H1 (cell line): ENCODE measurements around the gene MPP4. TPM values are rescaled to one million over a fixed set of nuclear protein-coding genes. Genes with fewer than 3 reads are reported as not detected.

Experiments
- CTCF ChIA-PET: fragments of 300-600 bp; sonication (Branson Sonifier 250); formaldehyde crosslinking; loops from one replicate; lab custom pipeline; 2021; ENCODE audit not compliant: partially characterized antibody; lab: Charles Lee
- POLR2A ChIA-PET: fragments of 300-600 bp; sonication (Branson Sonifier 250); formaldehyde crosslinking; loops from one replicate; lab custom pipeline; 2021; ENCODE audit warnings: inconsistent platforms; ENCODE audit not compliant: partially characterized antibody; lab: Charles Lee
- DNase-seq, 2 experiments: peaks; one replicate each; pipeline versions ENCODE4 v3.0.0 to v3.0.0-alpha.2; 2010 to 2022; ENCODE audit warnings: low spot score in 2 of 2, low read depth in 1 of 2, mixed read lengths in 1 of 2
- FAIRE-seq: peaks from 2 replicates; lab custom pipeline; 2011; peaks lifted over from hg19 to GRCh38; lab: Jason Lieb, UNC
- H2AFZ ChIP-seq: 2 replicates; pipeline ENCODE4 v1.8.1; 2012; ENCODE audit warnings: low read length, inconsistent platforms
- H2AK5ac ChIP-seq: 2 replicates; pipeline ENCODE4 v1.6.1; 2013; ENCODE audit warnings: low read depth, low read length
- H2BK120ac ChIP-seq: replicated peaks from 2 replicates; pipeline ENCODE3; 2013; ENCODE audit warnings: low read depth, low read length, inconsistent platforms
- H2BK12ac ChIP-seq: 2 replicates; pipeline ENCODE4 v1.6.1; 2013; ENCODE audit warnings: low read depth, low read length
- H2BK15ac ChIP-seq: 2 replicates; pipeline ENCODE4 v1.6.1; 2013; ENCODE audit warnings: low read length
- H2BK20ac ChIP-seq: 2 replicates; pipeline ENCODE4 v1.6.1; 2013; ENCODE audit warnings: low read length
- H2BK5ac ChIP-seq: 2 replicates; pipeline ENCODE4 v1.6.1; 2013; ENCODE audit warnings: low read depth, low read length
- H3K14ac ChIP-seq: 2 replicates; pipeline ENCODE4 v1.6.1; 2013; ENCODE audit warnings: inconsistent platforms; ENCODE audit not compliant: insufficient read length
- H3K18ac ChIP-seq: 2 replicates; pipeline ENCODE4 v1.6.1; 2013; ENCODE audit warnings: low read length; ENCODE audit errors: extremely low read depth
- H3K23ac ChIP-seq: 2 replicates; pipeline ENCODE4 v1.6.1; 2013; ENCODE audit warnings: inconsistent platforms; ENCODE audit not compliant: insufficient read length
- H3K23me2 ChIP-seq: 2 replicates; pipeline ENCODE4 v1.6.1; 2013; ENCODE audit warnings: low read depth, low read length
- H3K27ac ChIP-seq: 2 replicates; pipeline ENCODE4 v1.6.1; 2011; ENCODE audit warnings: low read depth, low read length, inconsistent platforms
- H3K27me3 ChIP-seq, 4 experiments: replicated peaks in 1 of 4; 1 replicate in 1 of 4; 2 replicates in 3 of 4; pipeline versions ENCODE4 v1.6.1 to v1.8.1; 2011 to 2013; ENCODE audit warnings: low read length in 3 of 4, mild to moderate bottlenecking in 3 of 4, inconsistent platforms in 2 of 4, mixed read lengths in 2 of 4, moderate library complexity in 1 of 4; ENCODE audit not compliant: control insufficient read depth in 3 of 4, insufficient read depth in 3 of 4; ENCODE audit errors: extremely low read depth in 1 of 4
- H3K36me3 ChIP-seq, 4 experiments: 2 replicates each; pipeline versions ENCODE4 v1.6.1 to v1.8.1; 2011 to 2013; ENCODE audit warnings: mild to moderate bottlenecking in 4 of 4, low read length in 3 of 4, moderate library complexity in 2 of 4, control low read depth in 1 of 4, inconsistent platforms in 1 of 4; ENCODE audit not compliant: insufficient read depth in 4 of 4, control insufficient read depth in 2 of 4
- H3K4ac ChIP-seq: replicated peaks from 2 replicates; pipeline ENCODE3; 2013; ENCODE audit warnings: low read length, low read depth, mixed read lengths, inconsistent platforms; ENCODE audit not compliant: insufficient read length
- H3K4me1 ChIP-seq, 4 experiments: replicated peaks in 1 of 4; 1 replicate in 1 of 4; 2 replicates in 3 of 4; pipeline versions ENCODE4 v1.6.1 to v1.8.1; 2011 to 2013; ENCODE audit warnings: low read length in 3 of 4, inconsistent platforms in 2 of 4, mixed read lengths in 1 of 4; ENCODE audit not compliant: insufficient read depth in 4 of 4, control insufficient read depth in 3 of 4
- H3K4me2 ChIP-seq, 2 experiments: 2 replicates each; pipeline versions ENCODE4 v1.6.1 to v1.8.1; 2011 to 2013; ENCODE audit warnings: low read depth in 2 of 2, low read length in 2 of 2, control low read depth in 1 of 2, inconsistent platforms in 1 of 2, mild to moderate bottlenecking in 1 of 2; ENCODE audit not compliant: insufficient read depth in 1 of 2
- H3K4me3 ChIP-seq, 4 experiments: fragments of 200-600, 300-600 bp in 1 of 4; sonication (generic), shearing (Covaris generic), sonication (Bioruptor Twin) in 1 of 4; 2 replicates each; pipeline versions ENCODE4 v1.5.1 to v1.8.1; 2011 to 2016; ENCODE audit warnings: low read length in 4 of 4, low read depth in 3 of 4, control low read depth in 2 of 4, inconsistent platforms in 2 of 4, mild to moderate bottlenecking in 2 of 4, mixed read lengths in 1 of 4, moderate library complexity in 1 of 4; ENCODE audit not compliant: insufficient read depth in 2 of 4; ENCODE audit errors: extremely low read depth in 1 of 4
- H3K56ac ChIP-seq: replicated peaks from 2 replicates; pipeline ENCODE3; 2013; ENCODE audit warnings: low read depth, mild to moderate bottlenecking, mixed read lengths, low read length, inconsistent platforms; ENCODE audit not compliant: insufficient read length
- H3K79me1 ChIP-seq: 2 replicates; pipeline ENCODE4 v1.6.1; 2013; ENCODE audit warnings: low read depth, low read length, control low read depth
- H3K79me2 ChIP-seq, 2 experiments: 2 replicates each; pipeline versions ENCODE4 v1.6.1 to v1.8.1; 2012 to 2013; ENCODE audit warnings: low read length in 2 of 2, mild to moderate bottlenecking in 2 of 2, inconsistent platforms in 1 of 2; ENCODE audit not compliant: insufficient read depth in 2 of 2, control insufficient read depth in 1 of 2
- H3K9ac ChIP-seq, 4 experiments: replicated peaks in 1 of 4; 1 replicate in 1 of 4; 2 replicates in 3 of 4; pipeline versions ENCODE4 v1.6.1 to v1.8.1; 2011 to 2013; ENCODE audit warnings: low read depth in 3 of 4, low read length in 3 of 4, control low read depth in 2 of 4, mild to moderate bottlenecking in 2 of 4, moderate library complexity in 2 of 4, inconsistent platforms in 1 of 4; ENCODE audit errors: extremely low read depth in 1 of 4
- H3K9me3 ChIP-seq, 2 experiments: 2 replicates each; pipeline versions ENCODE4 v1.6.1 to v1.8.1; 2012 to 2013; ENCODE audit warnings: mild to moderate bottlenecking in 2 of 2, moderate library complexity in 2 of 2, control low read depth in 1 of 2, inconsistent platforms in 1 of 2, low read depth in 1 of 2, low read length in 1 of 2, mixed read lengths in 1 of 2; ENCODE audit not compliant: insufficient read depth in 2 of 2
- H4K20me1 ChIP-seq, 2 experiments: replicated peaks in 1 of 2; 2 replicates each; pipeline versions ENCODE3 to v1.8.1; 2011 to 2013; ENCODE audit warnings: inconsistent platforms in 2 of 2, low read length in 2 of 2, mild to moderate bottlenecking in 1 of 2; ENCODE audit not compliant: insufficient read depth in 2 of 2, control insufficient read depth in 1 of 2
- H4K5ac ChIP-seq: 2 replicates; pipeline ENCODE4 v1.6.1; 2013; ENCODE audit warnings: low read length, low read depth, mixed read lengths, inconsistent platforms; ENCODE audit not compliant: insufficient read length
- H4K8ac ChIP-seq: 2 replicates; pipeline ENCODE4 v1.8.0; 2013; ENCODE audit warnings: mild to moderate bottlenecking, moderate library complexity, low read length, inconsistent platforms; ENCODE audit not compliant: insufficient read depth; ENCODE audit errors: extremely low read depth
- H4K91ac ChIP-seq: replicated peaks from 2 replicates; pipeline ENCODE3; 2013; ENCODE audit warnings: low read length, mixed read lengths, inconsistent platforms; ENCODE audit not compliant: insufficient read length
- MAFK ChIP-seq: IDR thresholded peaks from 2 replicates; pipeline ENCODE4 v1.6.1; 2012; ENCODE audit warnings: low read depth, mild to moderate bottlenecking, improper control_type of control experiment, low read length
- NRF1 ChIP-seq: IDR thresholded peaks from 2 replicates; pipeline ENCODE4 v1.6.1; 2011; ENCODE audit warnings: mild to moderate bottlenecking, low read depth, low read length, improper control_type of control experiment
- SAP30 ChIP-seq: fragments of 300-600 bp; sonication (generic); IDR thresholded peaks from 2 replicates; pipeline ENCODE4 v1.7.1; 2012; ENCODE audit warnings: low read length, moderate library complexity, mild to moderate bottlenecking, inconsistent platforms; ENCODE audit not compliant: insufficient read depth, insufficient replicate concordance
- SP2 ChIP-seq: IDR thresholded peaks from 2 replicates; pipeline ENCODE4 v1.6.1; 2012; ENCODE audit warnings: mild to moderate bottlenecking, low read length, inconsistent platforms
- WGBS, 2 experiments: shearing (Covaris generic) in 1 of 2; methylation state at CpG; one replicate each; pipeline versions ENCODE4 v1.1.6 to v1.1.7; 2013 to 2015; ENCODE audit warnings: low lambda C conversion rate in 2 of 2, mixed read lengths in 2 of 2, inconsistent platforms in 1 of 2, low coverage in 1 of 2, missing lambda C conversion rate in 1 of 2; ENCODE audit not compliant: insufficient replicate concordance in 2 of 2, insufficient coverage in 1 of 2, insufficient read length in 1 of 2; ENCODE audit errors: extremely low coverage in 1 of 2, missing lambda C conversion rate in 1 of 2; 5-methylcytosine and 5-hydroxymethylcytosine counted together
- polyA plus RNA-seq, 7 experiments: library from polyadenylated mRNA; depleted of rRNA in 3 of 7; stranded (reverse) in 5 of 7; unstranded in 2 of 7; fragments of >200 nt in 5 of 7; fragments of 200-250 nt in 2 of 7; gene quantifications; 1 replicate in 5 of 7; 2 replicates in 1 of 7; 4 replicates in 1 of 7; pipeline versions ENCODE4 v1.2.1 to v1.2.3, GENCODE V29; 2011 to 2013; ENCODE audit warnings: missing spikeins in 2 of 7, mixed read lengths in 2 of 7
- total RNA-seq: library from RNA; stranded (reverse); fragmentation: NEBNext Ultra II Directional; extraction: Animal tissue kit (Norgen Biotek cat#: 25700); gene quantifications from 2 replicates; pipeline ENCODE4 v1.2.1, GENCODE V29; 2021
- TF ChIP-seq, protein P1 (sequence below): IDR thresholded peaks from 2 replicates; pipeline ENCODE4 v1.6.1; 2012; ENCODE audit warnings: inconsistent platforms

The MPP4 gene
- total and polyA plus RNA-seq, 2 of the 8 experiments (the other 6 are each of a cell fraction or from before 2014, with no cell fraction given) = not detected

DNA sequence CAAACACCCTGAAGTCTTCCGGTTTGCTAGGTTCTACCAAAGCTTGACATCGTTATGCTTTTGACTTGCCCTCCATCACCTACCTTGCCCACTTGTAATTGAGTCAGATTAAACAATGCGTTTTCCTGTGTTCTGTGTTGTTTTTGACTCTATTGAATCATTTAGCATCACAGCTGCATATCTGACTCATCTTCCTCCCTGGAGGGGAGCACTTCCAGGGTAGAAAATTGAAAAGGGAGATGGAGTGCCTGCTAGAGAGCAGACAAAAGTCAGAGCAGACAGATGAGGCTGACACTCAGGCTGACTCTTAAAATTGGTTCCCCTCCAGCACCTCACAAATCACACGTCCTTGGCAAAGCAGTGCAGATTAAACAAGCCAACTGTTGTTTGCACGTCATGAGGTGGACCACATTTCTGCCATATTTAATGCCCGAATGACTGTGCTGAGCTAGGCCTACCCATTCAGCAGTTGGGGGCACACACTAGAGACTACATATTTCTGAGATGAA lies 2.2 kb downstream of the MPP4 start:
- no peak overlapping the region for H3K56ac ChIP-seq
- no peaks in the 10 kb centered on the region for H3K23me2 ChIP-seq
- WGBS, 2 experiments = 81% methylated on average over 6 of the region's 6 CpGs; no CpG with 5 or more reads in 1 of the 2 experiments
- H2AK5ac ChIP-seq = no peak overlapping the region
- FAIRE-seq (no peak), DNase-seq (no peak)
- H3K4me1 ChIP-seq = peaks cover 0 to 20% (median 8%) of the 10 kb centered on the region in 4 experiments
- H3K9ac ChIP-seq = peak overlapping the region in 1 of 4 experiments; percentile 22; a peak in 1 of 7 replicates
- no peak overlapping the region for H2AFZ ChIP-seq
- no peak overlapping the region for H3K18ac ChIP-seq
- H3K23ac ChIP-seq = no peak overlapping the region
- H2BK15ac ChIP-seq = no peak overlapping the region
- no peak overlapping the region for H3K4ac ChIP-seq
- no peak overlapping the region for H2BK20ac ChIP-seq
- H3K4me3 ChIP-seq = no peak overlapping the region
- ChIA-PET POLR2A (interaction anchor here (0.8 to 1.4 kb wide), 2 partner anchors 11 to 16 kb away, joined by 4 read pairs; no protein-coding TSS in a partner anchor), CTCF (interaction anchor here (0.9 to 1.4 kb wide), 3 partner anchors 11 to 30 kb away, joined by 3 read pairs; no protein-coding TSS in a partner anchor)
- no peak overlapping the region for H2BK12ac ChIP-seq
- H2BK5ac ChIP-seq = no peak overlapping the region
- H3K27me3 ChIP-seq = no peaks in the 10 kb centered on the region
- peaks cover 0 to 2% (median 0%) of the 10 kb centered on the region in 4 experiments; a peak in 1 of 8 replicates for H3K36me3 ChIP-seq
- H3K27ac ChIP-seq = no peak overlapping the region
- no peaks in the 10 kb centered on the region for H4K20me1 ChIP-seq
- no peak overlapping the region for H4K91ac ChIP-seq
- H3K14ac ChIP-seq = no peak overlapping the region
- H3K9me3 ChIP-seq = no peaks in the 10 kb centered on the region
- H4K5ac ChIP-seq = no peak overlapping the region
- no peak for TF ChIP-seq MAFK
- no peak for TF ChIP-seq SAP30
- TF ChIP-seq, protein P1, sequence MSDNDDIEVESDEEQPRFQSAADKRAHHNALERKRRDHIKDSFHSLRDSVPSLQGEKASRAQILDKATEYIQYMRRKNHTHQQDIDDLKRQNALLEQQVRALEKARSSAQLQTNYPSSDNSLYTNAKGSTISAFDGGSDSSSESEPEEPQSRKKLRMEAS = no peak
- no peak for TF ChIP-seq SP2
- no peak for TF ChIP-seq NRF1
- no peak overlapping the region for H4K8ac ChIP-seq
- H3K4me2 ChIP-seq = no peak overlapping the region
- no peaks in the 10 kb centered on the region for H3K79me1 ChIP-seq
- no peaks in the 10 kb centered on the region for H3K79me2 ChIP-seq
- H2BK120ac ChIP-seq = no peak overlapping the region
